Cerebellar cortex (tissue), 1 donor: ENCODE measurements around the gene AHSG.
"Not testable (repeated sequence)": the region's sequence is repeated elsewhere in the genome, so short reads cannot be mapped to it uniquely, and the experiment has no call there.

Source experiments
- DNase-seq: peaks from one replicate; pipeline ENCODE4 v3.0.0-alpha.2; 2015; ENCODE audit warnings: low spot score

The AHSG gene, protein sequence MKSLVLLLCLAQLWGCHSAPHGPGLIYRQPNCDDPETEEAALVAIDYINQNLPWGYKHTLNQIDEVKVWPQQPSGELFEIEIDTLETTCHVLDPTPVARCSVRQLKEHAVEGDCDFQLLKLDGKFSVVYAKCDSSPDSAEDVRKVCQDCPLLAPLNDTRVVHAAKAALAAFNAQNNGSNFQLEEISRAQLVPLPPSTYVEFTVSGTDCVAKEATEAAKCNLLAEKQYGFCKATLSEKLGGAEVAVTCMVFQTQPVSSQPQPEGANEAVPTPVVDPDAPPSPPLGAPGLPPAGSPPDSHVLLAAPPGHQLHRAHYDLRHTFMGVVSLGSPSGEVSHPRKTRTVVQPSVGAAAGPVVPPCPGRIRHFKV

DNA sequence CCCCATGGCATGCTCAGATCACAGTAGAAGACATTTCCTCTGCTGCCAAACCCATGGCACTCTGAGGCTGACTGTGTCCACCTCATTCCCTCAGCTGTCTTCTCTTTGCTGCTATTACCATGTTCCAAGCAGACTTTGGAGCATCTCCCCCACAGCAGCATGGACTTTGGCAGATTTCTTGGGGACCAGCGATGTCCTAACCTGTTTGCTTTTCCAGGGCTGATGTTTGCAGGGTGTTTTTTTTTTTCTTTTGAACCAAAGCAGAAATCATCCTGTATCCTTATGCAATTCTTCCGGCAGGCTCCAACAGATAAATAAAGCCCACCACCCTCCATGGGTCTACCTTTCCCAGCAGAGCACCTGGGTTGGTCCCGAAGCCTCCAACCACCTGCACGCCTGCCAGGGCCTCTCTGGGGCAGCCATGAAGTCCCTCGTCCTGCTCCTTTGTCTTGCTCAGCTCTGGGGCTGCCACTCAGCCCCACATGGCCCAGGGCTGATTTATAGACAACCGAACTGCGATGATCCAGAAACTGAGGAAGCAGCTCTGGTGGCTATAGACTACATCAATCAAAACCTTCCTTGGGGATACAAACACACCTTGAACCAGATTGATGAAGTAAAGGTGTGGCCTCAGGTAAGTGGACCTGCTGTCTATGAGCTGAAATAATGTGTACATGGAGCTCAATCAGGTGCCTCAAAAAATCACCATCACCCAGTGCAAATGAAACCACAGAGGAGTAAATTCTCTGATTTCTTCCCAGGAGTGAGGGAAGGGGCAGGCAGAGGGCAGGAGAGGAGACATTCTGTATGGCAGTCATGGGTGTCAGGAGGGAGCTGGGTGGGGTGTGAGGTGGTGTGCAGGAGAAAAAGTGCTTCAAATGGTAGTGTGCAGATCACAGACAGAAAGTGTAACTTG is at the start of gene AHSG:
Gene AHSG, plus strand, starts transcription at position 340 of the 916 bp plus-strand sequence. Its CDS starts 82 bp downstream, at position 422.
- no peak for DNase-seq

GRCh38 chr3:186564586-186564985 is 48.3 kb upstream of the AHSG start:
- no peak for DNase-seq

DNA sequence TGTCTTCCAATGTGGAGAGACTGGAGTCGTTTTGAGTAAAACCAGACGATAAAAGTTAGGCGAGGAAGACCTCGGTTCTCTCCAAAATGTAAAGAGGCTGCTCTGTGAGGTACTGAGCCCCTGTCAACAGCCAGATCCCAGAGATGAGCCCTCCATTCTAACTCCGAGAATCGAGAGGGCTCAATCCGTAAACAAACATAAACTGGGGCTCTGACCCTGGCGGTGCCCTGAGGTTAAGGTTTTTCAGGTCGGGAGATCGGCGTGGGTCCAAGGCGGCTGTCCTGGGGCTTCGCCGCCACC is 46.1 kb upstream of the AHSG start:
- no peak for DNase-seq

DNA sequence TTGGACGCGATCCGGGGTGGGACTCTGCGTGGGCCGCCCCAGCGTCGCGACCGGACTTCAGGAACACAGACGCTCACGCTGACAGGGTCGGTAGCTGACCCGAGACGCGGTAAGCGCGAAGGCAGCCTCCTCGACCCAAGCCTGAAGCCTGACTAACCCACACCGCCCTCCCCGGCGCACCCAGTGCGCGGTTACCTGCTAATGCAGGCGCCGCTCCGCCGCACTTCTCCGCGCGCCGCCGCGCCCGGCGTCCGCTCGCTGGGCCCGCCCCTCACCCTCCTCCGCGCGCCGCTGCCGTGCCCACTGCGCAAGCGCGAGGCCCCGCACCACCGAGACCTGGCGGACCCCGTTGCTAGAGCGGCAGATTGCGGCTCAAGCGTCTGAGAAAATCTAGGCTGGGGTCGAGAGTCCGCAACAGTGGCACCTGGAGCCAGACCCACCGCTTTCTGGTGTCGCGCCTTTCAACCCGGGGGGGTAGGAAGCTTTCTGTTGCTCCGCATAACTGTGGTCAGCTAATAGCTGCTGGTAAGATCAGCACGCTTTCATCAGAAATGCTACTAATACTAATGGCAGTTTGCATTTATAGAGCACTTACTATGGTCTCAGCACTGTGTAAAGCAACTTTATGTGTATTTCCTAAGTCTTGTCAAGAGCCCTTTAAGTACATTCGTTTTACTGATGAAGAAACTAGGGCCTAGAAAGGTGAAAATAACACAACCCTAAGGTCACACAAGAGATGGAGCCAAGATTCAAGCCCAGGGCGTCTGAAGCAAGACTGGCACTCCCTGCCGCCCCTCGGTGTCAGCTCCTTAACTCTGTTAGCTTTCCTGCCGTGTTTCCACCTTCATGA is 45.6 kb upstream of the AHSG start, which contains the start of gene TBCCD1:
Gene TBCCD1, minus strand, starts transcription at position 268 of the 850 bp plus-strand sequence. CDS start 3,010 bp downstream, outside the sequence.
- DNase-seq = peak; percentile 91

- DNase-seq = not testable (repeated sequence)
Measured at GRCh38 chr3:186569361-186569760, 43.5 kb upstream of the AHSG start.

DNA sequence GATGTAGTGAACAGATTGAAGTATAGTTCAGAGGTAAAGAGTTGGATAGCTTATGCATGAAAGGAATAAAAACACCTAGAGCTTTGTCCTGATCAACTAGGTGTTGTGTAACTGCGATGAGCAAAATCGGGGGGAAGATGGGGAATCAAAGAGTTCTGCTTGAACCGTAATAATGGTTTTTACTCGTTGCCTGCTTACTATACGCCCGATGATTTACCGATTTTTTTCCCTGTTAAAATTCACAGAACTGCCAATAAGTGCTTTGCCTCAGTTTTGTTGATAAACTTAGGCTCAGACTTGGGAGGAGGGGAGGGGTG is 43.1 kb upstream of the AHSG start:
- DNase-seq = no peak

GRCh38 chr3:186570096-186570940 is 42.5 kb upstream of the AHSG start, which contains the start of gene DNAJB11:
Gene DNAJB11, plus strand, starts transcription at chr3:186570720. Its CDS starts 178 bp downstream, at chr3:186570898.
- DNase-seq = peak; percentile 100

GRCh38 chr3:186570941-186571643 is 41.8 kb upstream of the AHSG start:
- no peak for DNase-seq

GRCh38 chr3:186571644-186572013 is 41.2 kb upstream of the AHSG start:
- DNase-seq = no peak

DNA sequence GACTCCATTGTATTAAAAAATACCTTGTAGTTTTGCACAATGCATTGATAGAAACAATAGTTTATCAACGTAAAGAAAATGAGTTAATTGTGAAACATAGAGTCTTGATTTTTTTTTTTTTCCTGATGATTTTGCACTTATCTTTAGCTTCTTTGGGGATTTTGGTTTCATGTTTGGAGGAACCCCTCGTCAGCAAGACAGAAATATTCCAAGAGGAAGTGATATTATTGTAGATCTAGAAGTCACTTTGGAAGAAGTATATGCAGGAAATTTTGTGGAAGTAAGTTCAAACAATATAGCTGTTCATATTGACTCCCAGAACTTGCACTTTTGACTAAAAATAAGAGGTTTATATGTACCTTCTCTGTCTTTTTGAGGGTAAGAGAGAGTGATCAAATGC is 35.3 kb upstream of the AHSG start:
- DNase-seq = no peak

DNA sequence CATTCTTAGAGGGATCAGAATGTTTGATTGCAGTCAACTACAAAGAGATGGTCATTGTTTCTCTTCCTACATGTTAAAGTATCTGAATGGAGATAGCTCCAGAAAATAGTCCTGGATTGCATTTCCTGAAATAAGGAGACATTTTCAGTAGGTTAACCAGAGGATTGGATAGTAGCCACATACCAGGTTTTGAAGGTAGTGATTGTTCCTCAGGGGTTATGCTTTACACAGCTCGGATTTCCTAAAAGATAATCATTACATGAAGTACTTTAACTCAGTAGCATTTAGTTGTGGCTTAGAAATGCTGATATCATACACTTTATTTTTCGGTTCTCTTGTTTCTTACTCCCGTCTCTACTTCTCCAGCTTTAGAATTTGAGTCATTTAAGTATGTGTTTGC is 32.1 kb upstream of the AHSG start:
- no peak for DNase-seq

DNA sequence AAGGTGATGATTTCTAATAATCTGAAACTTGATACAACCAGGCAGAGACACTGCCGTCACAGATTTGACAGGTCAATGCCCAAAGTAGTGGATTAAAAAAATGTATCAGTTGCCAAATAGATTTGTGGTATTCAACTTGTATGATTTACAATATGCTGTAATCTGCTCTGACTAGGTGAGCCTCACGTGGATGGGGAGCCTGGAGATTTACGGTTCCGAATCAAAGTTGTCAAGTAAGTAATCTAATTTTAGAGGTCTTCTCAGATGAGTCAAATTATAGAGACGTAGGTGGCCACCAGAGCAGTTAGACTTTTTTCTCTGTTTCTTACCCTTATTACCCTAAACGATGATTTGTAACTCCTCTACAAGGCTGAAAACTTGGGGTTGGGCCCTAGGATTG is 30.3 kb upstream of the AHSG start:
- DNase-seq = no peak

GRCh38 chr3:186583831-186584230 is 29.0 kb upstream of the AHSG start:
- no peak for DNase-seq

- DNase-seq = not testable (repeated sequence)
Measured at GRCh38 chr3:186586245-186586644, 26.6 kb upstream of the AHSG start.

- DNase-seq = no peak
Measured at GRCh38 chr3:186587183-186587582, 25.7 kb upstream of the AHSG start.

- DNase-seq = no peak
Measured at GRCh38 chr3:186588632-186589031, 24.2 kb upstream of the AHSG start.

- DNase-seq = no peak
Measured at GRCh38 chr3:186589121-186589520, 23.7 kb upstream of the AHSG start.

GRCh38 chr3:186589856-186590579 is 22.8 kb upstream of the AHSG start:
- DNase-seq = no peak

- DNase-seq = no peak
Measured at GRCh38 chr3:186590580-186591295, 22.1 kb upstream of the AHSG start.
